ENCODE results near the gene FAHD2B. TPM values are rescaled to one million over a fixed set of nuclear protein-coding genes. Genes with fewer than 3 reads are reported as not detected.
"Not testable (repeated sequence)": the region's sequence is repeated elsewhere in the genome, so short reads cannot be mapped to it uniquely, and the experiment has no call there.

FAHD2B gene, protein sequence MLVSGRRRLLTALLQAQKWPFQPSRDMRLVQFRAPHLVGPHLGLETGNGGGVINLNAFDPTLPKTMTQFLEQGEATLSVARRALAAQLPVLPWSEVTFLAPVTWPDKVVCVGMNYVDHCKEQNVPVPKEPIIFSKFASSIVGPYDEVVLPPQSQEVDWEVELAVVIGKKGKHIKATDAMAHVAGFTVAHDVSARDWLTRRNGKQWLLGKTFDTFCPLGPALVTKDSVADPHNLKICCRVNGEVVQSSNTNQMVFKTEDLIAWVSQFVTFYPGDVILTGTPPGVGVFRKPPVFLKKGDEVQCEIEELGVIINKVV
- total RNA-seq (ENCODE audit: insufficient read depth, low replicate concordance), result 0.72 TPM

DNA sequence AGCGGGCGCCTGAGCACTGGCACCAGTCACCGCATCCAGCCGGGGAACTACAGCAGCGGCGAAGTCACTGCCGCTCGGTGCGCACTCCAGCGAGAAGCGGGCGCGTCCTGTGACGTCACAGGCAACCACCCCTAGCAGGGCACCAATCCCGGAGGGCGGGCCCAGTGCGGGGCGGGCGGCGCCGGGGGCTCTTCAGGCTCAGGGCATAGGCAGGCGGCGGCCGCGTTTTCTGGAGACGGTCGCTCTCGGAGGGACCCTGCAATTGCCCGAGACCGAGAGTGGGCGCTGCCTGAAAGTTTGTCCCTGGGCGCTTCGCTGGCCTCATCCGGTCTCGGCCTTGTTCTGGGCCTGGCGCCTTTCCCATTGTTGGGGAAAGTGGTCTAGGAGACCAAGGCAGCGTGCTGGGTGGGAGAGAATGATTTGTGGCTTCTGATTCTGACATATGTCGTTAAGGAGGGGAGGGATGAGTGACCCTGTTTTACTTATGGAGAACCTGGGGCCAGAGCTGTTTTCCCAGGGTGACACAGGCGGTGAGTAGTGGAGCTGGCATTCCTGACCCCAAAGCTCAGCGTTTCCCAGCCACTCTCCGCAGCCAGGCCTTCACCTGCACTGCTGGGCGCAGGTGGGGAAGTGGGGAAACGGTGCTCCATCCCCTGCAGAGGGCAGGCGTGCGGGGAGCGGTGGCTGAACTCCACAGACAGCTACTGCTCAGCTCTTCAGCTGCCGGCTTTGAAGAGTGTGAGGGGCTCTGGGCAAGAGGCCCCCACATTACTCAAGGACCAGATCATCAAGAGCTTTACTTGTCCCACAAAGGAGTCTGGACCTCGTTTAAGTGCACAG is at the start of gene FAHD2B:
TSS of gene FAHD2B (minus strand) at position 111 of the 840 bp plus-strand sequence. CDS start 3,176 bp downstream, outside the sequence.
- DNase-seq (ENCODE audit: low spot score), result peak; percentile 78

DNA sequence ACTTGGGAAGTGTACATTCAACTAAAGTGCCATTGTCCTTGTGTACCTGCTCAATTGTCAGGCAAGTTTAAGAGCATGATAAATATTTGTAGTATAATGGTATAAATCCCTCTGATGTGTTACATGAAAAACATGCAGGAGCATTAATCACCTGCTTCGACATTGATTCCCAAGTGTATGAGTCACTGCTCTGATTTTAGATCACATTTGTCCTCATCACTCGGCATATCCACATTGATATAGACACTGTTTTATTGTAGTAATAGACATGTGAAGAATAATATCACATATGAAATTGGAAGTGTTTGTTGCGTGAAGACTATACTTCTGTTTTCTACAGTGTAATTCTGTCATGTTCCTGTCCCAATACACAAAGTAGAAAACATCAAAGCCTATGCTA is 49.3 kb upstream of the FAHD2B start:
- DNase-seq (ENCODE audit: low spot score), result not testable (repeated sequence)

DNA sequence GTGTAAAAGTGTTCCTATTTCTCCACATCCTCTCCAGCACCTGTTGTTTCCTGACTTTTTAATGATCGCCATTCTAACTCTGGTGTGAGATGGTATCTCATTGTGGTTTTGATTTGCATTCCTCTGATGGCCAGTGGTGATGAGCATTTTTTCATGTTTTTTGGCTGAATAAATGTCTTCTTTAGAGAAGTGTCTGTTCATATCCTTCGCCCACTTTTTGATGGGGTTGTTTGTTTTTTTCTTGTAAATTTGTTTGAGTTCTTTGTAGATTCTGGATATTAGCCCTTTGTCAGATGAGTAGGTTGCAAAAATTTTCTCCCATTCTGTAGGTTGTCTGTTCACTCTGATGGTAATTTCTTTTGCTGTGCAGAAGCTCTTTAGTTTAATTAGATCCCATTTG is 34.4 kb upstream of the FAHD2B start:
- not testable (repeated sequence) for DNase-seq (ENCODE audit: low spot score)

DNA sequence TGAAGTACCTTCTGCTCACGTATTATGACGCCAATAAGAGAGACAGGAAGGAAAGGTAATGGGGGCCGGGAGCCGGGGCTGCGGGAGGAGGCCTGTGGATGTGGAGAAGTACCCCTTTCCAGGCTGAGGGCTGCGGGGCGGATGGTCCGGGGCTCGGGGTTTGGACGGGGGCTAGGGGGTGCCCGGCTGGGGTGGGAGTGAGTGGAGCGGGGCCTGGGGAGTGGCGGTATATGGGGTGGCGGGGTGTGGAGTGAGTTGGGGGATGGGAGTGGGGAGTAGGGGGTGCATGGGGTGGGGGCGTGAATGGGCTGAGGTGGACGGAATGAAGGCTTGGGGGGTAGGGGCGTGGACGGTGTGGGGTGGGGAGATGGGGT is 19.2 kb upstream of the FAHD2B start:
- not testable (repeated sequence) for DNase-seq (ENCODE audit: low spot score)

DNA sequence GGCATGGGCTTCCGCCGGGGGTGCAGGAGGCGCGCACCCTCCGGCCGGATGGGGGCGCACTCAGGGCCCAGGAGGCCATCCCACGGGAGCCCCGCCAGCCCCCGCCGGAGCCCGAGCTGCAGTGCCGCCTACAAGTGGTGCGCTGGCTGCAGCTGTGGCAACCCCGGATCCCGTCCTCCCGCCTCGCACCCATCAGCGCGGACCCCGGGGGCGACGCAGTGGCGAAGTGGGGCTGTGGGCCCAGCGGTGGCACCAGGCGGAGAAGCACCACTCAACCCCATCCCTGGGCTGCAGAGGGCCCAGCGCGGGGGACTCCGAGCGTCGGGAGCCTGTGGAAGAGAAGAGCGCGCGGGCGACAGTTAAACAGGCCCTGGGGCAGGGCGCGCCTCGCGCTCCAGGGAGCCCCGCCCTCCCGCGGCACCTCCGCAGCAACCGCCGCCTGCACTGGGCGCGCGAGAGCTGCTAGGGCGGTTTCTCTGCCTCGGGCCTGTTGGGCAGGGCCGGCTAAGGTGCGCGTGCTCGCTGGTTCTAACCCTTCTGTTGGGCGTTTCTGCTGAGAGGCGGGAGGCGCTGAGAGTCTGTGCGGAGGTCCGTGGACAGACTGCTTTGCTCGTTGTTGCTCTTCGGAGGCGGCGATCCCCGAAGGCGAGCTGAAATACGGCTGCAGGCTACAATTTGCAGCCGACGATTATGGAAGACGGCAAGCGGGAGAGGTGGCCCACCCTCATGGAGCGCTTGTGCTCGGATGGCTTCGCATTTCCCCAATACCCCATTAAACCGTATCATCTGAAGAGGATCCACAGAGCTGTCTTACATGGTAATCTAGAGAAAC is 18.6 kb upstream of the FAHD2B start, which contains the start of gene ANKRD36:
TSS of gene ANKRD36 (plus strand) at position 104 of the 832 bp plus-strand sequence. CDS start at position 691, 587 bp downstream.
- peak; percentile 89 for DNase-seq (ENCODE audit: low spot score)

DNA sequence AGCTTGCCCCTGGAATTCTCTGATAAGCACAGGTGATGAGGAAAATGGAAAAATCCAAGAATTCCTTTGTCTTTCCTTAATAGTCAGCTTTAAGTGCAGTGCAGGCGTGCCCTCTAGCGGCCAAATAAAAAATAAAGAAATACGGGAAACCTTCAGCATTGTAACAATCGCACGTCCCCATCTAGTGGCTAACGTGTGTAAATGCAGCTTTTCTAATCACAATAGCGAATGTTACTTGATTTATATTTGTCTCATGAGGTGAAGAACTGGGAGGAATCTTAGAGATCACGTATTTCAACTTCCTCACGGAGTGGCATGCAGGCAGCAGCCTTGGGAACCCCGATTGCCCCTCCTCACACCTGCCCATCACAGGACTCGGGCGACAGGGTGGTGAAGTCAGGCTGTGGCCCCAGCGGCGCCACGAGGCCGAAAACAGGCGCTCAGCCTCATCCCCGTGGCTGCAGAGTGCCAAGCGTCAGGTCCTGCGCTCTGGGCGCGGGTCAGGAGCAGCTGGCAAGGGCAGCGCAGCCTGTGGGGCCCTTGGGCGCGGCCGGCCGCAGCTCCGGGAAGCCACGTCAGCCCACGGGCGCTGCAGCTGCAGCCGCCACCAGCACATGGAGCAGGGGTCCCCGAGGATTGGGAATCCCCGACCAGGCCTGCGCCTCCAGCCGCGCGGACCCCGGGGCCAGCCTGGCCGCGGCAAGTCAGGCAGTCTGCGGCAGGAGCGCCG is 17.8 kb upstream of the FAHD2B start:
- peak; percentile 59 for DNase-seq (ENCODE audit: low spot score)

DNA sequence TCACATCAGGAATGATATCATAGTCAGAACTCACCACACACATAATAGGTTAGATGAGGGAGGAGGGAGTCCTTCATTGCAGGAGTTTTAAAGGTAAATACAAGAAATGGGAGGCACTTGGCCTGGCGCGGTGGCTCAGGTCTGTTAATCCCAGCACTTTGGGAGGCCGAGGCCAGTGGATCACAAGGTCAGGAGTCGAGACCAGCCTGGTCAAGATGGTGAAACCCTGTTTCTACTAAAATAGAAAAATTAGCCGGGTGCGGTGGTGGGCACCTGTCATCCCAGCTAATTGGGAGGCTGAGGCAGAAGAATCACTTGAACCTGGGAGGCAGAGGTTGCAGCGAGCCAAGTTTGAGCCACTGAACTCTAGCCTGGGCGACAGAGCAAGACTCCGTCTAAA is 16.6 kb upstream of the FAHD2B start:
- not testable (repeated sequence) for DNase-seq (ENCODE audit: low spot score)

DNA sequence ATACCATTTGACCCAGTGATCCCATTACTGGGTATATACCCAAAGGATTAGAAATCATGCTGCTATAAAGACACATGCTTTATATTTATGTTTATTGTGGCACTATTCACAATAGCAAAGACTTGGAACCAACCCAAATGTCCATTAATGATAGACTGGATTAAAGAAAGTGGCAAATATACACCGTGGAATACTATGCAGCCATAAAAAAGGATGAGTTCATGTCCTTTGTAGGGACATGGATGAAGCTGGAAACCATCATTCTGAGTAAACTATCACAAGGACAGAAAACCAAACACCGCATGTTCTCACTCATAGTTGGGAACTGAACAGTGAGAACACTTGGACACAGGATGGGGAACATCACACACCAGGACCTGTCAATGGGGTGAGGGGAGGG is 12.2 kb upstream of the FAHD2B start:
- DNase-seq (ENCODE audit: low spot score), result not testable (repeated sequence)

DNA sequence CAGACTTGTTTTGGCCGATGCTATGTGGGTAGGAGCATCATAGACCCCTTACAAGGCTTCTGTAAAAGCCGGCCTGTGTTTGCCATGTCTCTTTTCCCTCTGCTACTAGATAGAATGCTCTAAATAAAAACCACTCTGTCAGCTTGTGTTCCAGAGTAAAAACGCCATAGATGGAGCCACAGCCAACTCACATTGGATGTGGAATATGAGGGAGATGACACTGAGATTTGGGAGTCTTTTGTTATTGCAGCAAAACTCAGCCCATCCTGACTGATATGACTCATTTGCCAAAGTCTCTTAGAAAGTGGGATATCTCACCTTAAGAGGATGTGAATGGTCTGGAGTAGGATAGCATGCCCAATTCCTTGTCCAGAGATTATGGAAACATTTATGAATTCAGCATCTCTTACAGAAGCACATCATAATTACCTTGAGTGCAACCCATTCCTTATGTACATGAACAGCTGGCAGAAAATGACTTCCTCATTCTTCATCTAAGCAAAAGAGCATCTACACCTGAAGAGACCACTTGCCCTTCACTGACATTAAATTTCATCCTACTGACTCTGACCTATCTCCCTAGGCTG is 4.2 kb upstream of the FAHD2B start:
- not testable (repeated sequence) for DNase-seq (ENCODE audit: low spot score)

DNA sequence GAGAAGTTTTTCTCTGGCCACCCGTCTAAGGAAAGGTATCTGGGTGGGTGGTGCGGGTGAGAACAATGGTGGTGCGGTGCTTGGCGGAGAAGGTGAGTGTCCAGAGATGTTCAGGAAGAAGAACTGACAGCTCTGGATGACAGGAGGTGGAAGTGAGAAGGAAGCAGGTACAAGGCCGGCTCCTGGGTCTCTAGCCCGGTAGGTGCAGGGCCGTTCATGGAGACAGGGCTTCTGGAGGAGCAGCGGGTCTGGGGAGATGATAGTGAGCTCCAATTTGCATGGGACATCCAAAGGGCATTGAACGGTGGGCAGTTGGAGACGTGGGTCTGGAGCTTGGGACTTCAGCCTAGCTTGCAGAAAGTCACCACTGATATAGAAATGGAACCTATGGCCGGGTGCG is 979 bp upstream of the FAHD2B start:
- DNase-seq (ENCODE audit: low spot score), result no peak

DNA sequence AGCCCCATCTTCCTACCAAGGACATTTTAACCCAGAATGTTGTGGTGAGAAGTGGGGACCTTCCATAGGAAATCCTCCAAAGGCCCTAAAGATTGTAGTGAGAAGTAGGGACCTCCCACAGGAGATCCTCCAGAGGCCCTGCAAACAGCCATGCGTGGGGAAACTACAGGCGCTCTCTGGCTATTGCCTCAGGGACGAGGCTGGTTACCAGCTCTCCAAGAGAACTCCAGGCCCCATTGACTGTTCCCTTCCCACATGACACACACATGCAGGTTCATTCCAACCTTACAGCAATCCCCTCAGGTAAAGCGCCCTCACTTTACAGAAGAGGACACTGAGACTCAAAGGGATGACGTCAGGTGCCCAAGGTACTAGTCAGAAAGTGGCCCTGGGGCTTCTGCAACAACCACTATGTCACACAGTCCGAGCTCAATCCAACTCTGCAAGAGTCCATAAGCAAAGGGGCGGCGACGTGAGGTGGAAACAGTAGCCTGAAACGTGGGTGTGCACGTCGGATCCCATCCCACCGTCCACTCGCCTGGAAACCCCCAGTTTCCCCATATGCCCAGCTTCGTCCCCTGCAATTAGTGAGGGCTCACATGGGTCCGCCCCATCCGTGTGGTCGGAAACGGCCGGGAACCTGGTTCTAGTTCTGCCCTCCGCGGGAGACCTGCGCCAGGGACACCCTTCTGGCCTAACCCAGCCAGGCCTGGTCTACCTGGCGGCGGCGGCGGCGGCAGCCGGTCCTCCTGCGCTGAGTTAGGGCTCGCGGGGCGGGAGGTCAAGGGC is 505 bp downstream of the FAHD2B start:
- DNase-seq (ENCODE audit: low spot score), result not testable (repeated sequence)

DNA sequence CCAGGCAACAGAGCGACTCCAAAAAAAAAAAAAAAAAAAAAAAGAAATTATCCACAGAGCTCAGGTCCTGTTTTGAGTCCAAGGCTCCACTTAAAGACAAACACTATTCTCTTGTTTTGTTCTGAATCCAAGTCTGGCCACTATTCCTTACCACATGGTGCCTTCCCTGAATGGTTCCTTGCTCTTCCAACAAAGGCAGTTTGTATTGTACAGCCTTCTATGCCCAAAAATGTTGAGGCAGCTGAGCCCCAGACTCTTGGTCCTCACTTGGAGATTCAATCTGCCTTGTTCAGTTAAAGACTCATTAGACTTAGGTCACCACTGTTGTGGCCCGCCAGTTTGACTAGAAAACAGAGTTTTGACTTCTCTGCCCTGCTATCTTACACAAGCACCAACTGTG is 1.7 kb downstream of the FAHD2B start:
- DNase-seq (ENCODE audit: low spot score), result not testable (repeated sequence)

DNA sequence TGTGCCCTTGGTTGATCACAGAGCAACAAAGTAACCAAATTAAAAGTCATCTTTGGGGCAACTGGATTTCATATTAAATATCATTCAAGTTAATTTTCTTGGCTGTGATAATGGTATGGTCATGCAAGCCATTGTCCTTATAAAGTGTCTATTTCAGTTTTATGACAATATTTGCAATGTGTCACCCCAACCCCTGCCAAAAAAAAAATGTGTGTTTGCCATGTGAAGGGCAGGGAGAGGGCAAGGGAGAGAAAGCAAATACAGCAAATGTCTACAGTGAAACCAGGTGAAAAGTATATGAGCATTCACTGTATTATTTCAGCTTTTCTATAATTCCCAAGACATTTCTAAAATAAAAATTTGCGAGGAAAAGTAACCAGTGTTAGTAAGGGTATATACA is 6.0 kb downstream of the FAHD2B start:
- DNase-seq (ENCODE audit: low spot score), result not testable (repeated sequence)

DNA sequence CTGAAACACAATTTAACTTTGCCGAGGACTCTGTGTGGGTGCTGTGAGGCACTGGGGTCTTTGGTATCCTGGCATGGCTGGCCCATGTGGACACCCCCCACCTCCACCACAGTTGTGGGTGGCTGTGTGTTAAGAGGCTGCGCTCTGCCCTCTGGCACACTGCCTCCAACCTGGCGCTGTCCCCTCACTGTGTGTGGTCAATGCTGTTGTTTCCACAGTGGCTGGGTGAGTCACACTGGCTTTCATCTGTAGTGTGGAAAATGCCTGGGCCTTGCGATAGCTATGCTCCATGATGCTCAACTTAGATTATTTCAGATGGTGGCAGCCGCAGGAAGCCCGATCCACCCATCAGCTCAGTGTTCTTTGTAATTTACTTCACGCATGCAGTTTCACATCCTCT is 9.6 kb downstream of the FAHD2B start:
- not testable (repeated sequence) for DNase-seq (ENCODE audit: low spot score)

DNA sequence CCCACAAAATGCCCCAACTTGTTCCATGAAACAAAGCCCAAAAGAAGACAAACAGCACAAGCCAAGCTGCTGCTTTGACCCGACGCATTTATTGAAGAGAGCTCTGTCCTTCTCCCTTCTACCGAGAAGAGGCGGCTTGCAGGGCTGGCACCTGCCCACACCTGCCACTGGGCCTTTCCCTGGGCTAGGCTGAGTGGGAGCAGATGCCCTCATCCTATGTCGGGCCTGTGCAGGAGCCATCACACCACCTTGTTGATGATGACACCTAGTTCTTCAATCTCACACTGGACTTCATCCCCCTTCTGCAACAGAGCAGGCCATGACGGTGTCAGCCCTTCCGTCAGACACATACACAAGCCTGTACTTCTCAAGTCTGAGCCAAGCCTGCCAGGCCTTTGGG is 11.2 kb downstream of the FAHD2B start:
- not testable (repeated sequence) for DNase-seq (ENCODE audit: low spot score)

DNA sequence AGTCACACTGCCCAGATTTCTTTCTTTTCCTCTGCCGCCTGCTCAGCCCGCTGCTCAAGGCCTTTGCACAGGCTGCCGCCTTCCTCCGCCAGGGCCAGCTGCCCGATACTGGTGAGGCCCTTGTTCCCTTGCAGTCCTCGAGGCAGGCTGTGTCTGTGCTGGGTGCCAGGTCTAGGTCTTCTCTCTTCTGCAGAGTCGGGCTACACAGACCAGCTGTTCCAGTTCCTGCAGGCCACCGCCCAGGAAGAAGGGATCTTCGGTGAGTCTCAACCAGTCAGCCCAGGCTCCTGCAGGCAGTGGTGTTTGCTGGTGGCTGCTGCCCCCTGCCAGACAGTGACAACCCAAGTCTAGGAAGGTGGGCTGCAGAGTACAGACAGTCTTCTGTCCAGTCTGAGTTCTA is 12.5 kb downstream of the FAHD2B start:
- peak; percentile 6 for DNase-seq (ENCODE audit: low spot score)

DNA sequence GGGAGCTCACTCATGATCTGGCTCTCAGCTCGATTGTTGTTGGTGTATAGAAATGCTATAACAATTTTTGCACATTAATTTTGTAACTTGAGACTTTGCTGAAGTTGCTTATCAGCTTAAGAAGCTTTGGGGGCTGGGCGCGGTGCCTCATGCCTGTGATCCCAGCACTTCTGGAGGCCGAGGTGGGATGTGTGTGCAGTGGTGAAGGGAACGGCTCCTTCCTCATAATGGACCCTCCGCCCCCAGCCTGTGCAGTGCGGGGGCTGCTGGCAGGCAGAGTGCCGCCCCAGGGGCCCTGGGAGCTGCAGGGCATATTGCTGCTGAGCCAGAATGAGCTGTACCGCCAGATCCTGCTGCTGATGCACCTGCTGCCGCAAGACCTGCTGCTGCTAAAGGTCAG is 13.8 kb downstream of the FAHD2B start:
- DNase-seq (ENCODE audit: low spot score), result not testable (repeated sequence)

DNA sequence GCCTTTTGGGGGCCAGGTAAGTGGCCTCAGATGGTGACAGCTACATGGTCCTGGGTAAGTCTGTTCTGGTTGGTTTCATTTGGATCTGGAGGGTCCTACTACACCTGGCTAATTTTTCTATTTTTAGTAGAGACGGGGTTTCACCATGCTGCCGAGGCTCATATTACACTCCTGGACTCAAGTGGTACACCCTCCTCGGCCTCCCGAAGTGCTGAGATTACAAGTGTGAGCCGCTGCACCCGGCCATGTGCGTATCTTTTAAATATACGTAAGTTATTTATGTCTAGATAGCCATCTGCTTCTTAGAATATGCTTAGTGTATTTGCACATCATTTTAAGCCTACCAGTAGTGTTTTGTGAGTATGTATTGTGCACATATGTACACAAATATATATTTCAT is 17.5 kb downstream of the FAHD2B start:
- DNase-seq (ENCODE audit: low spot score), result not testable (repeated sequence)

DNA sequence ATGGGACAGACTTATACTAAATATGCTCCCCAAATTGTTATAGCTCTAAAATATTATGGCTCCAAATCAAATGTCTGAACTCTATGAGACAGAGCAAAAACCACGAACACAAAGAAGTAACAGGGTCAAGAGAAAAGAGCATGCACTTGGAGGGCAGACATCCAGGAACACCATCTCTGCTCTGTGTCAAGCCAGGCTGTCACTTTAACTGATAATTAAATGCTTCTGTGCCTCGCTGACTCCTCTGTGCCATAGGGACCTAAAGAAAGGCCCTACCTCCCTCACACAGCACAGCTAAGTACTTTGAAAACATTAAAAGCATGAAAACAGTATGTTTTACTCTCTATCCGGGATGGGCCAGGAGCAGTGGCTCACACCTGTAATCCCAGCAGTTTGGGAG is 23.8 kb downstream of the FAHD2B start:
- not testable (repeated sequence) for DNase-seq (ENCODE audit: low spot score)

DNA sequence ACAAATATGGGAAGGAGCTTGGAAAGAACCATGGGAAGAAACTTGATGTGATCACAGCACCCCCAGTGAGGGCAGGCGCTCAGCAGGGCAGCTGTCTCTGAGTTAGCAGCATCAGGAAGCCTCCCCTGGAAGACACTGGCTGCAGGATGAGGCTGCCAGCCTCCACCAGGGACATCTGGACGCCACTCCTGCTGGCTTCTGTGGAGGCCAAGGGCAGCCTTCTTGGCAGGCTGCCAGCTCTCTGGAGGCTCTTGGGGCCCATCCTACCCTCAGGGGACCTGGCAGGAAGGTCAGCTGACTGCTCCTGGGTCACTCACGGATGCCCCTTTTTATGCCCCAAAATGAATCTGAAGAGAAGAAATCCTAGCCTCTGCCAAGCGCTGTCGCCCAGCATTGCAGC is 26.0 kb downstream of the FAHD2B start:
- DNase-seq (ENCODE audit: low spot score), result not testable (repeated sequence)
